SK-MEL-5 (cell line): ENCODE data around the gene TUBAL3. TPM values are rescaled to one million over a fixed set of nuclear protein-coding genes. Genes with fewer than 3 reads are reported as not detected.
A peak's percentile ranks its signal among the peaks of the same experiment; 100 is the strongest.

ENCODE experiments used
- DNase-seq: peaks from one replicate; pipeline ENCODE4 v3.0.0-alpha.2; 2016; ENCODE audit warnings: low read depth, low spot score
- in situ Hi-C: cut with HindIII; loops from 2 replicates; pipeline ENCODE4 v1.10.0; 2016; ENCODE audit warnings: low sequenced_read_pairs, high pct_unique_total_duplicates, low pct_unique_long_range_greater_than_20kb
- total RNA-seq: library from RNA; depleted of rRNA; stranded (reverse); fragments of >200 nt; shearing (Covaris generic); gene quantifications from 2 replicates; pipeline ENCODE4 v1.2.3, GENCODE V29; 2014; rRNA removed

TUBAL3 gene
- total RNA-seq, 1 experiment from 2014 or later: 0.08 TPM

DNA sequence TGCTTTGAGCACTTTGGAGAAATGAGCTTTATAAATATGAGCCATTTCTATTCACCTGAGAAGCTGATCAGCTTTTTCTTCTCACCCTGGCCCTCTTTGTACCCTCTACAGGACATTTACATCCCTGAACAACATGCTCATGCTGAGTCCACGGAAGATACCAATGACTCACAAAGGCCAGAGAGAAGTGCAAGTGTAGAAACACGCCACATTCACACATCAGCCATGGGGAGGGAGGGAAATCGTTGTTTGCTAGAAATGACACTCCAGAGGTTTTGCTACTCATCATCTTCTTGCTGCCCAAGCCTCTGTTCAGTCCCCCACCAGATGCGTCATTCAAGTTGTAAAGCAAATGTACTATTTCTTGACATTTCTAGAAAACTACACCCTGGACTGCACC is 42.7 kb downstream of the TUBAL3 start:
- no peak for DNase-seq
- in situ Hi-C loops: no loop called here

DNA sequence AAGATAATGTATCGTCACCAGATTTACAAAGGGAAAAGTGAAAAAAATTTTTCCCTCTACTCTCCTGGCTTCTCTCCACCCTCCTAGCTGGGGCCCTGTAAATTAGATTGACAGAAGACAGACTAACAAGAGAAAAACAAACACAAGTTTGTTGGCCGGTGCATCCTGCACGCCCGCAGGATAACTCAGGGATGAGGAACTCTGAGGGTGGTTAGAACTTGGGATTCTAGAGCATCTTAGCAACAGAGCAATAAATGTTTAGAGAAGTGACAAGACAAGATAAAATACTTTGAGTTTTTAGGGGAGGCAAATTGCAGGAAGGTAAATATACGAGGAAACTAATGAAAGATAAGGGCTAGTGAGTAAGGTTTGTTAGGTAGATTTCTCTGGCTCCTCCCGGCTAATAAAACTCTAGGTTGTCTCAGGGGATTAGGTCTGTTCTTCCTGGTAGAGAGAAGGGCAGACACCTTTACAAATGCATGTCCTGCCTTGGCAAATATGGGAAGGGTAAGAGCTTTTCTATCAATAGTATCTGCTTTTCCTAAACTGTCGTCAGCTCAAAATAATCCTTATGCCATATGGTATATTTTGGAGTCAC is 44.2 kb downstream of the TUBAL3 start:
- DNase-seq: no peak
- in situ Hi-C loops: no loop called here

DNA sequence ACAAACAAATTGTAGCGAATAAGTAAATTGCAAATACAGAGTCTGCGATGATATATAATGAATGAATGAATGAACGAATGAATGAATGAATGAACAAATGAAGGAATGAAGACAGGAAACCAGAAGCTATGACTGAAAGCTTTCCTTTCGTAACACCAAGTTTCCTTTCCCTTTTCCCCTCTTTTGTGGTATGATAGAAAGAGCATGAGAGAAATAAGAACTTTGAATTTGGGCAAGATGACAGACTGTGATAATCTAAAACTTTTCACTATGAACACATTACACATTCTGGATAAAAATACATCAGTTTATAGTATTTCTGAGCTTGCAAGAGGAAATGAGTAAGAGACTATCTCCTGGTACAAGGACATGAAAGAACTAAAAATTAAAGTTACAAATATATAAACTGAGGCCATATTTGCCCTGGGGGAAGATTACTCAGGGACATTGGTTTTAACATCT is 48.3 kb downstream of the TUBAL3 start:
- in situ Hi-C loops: no loop called here
- DNase-seq: no peak

DNA sequence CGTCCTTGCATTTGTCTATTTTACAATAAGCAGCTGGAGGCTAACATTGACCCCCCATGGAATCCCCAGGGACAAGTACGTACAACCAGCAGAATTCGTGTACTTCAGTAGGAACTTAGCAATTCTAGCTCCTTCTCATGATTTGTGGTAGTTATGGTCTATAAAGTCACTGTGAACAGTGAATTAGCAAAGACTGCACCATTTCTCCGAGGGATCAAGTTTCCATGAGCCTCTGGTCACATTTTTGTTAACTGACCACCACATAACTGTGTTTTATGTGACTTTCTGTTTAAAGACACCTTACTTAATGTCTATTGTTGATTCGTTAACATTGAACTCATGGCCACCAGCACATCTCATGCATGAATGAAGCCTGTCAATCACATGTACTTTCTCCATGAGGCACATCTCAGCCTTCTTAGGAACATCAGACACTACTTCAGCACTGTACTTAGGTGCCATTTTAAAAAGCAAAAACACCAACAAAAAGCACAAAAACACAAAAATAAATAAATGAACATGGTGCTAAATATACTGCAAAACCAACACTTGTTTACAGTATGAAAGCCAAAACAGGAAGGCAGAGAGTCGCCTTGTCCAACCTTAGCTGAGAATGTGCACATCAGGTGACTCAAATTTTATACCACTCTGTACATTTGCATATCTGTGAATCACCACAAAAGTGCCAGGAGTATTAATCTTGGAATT is 48.9 kb downstream of the TUBAL3 start:
- DNase-seq: no peak
- in situ Hi-C loops: no loop called here

DNA sequence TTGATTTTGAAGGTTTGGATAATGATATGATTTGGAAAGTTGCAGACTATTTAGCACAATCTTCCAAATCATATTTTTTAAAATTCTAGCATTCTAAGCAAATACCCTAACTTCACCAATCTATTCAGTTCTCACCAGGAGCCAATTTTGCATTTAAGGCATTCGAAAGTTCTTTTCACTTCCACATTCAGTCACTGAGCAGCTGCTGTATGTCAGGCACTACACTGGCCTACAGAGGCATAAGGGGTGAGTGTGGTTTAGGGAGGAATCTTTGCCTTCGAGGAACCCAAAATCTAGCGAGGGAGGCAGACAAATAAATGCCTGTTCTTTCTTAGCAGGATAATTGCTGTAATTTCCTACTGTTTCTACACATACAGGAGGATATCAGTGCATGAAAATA is 50.6 kb downstream of the TUBAL3 start:
- DNase-seq: no peak
- in situ Hi-C loops: no loop called here

DNA sequence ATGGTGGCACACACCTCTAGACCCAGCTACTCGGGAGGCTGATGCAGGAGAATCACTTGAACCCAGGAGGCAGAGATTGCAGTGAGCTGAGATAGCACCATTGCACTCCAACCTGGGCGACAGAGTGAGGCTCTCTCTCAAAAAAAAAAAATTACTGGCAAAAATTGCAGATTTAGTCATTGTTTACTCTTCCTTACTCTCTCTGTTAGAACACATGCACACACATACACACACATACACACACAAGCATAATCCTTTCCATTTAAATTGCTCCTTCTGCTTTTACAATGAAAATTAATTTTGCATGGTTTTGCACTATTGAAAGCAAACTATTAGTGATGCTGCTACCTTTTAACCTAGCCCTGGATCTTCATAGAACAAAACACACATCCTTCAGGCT is 55.3 kb downstream of the TUBAL3 start:
- in situ Hi-C loops: no loop called here
- no peak for DNase-seq

DNA sequence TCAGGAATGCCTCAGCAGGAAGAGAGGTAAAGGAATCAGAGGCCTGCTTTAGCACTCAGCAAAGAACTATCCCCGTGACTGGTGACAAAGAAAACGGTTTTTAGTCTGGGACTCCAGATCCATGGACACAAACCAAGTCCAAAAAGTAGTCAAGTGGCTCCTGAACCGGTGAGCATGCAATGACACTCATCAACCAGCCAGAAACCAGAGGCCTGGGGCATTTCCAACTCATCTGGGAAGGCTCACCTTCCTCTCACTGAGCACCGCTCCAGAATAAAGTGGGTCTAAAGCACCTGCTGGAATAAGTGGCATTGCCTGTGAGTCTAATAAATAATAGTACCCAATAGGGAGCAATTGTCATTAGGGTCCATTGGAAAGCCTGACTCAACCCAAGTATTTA is 57.7 kb downstream of the TUBAL3 start:
- DNase-seq: no peak
- in situ Hi-C loops: no loop called here

DNA sequence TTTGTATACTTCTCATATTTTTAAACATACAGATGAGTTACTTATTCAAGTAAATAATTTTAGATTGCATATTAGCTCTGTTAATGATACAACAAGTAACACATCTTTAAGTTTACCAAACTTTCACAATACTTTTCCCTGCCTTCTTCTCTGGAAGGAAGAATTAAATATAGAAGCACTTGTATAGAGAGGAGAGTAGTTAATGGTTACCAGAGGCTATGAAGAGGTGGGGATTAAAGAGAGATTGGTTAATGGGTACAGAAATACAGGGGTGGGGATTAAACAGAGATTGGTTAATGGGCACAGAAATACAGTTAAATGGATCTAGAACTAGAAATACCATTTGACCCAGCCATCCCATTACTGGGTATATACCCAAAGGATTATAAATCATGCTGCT is 59.9 kb downstream of the TUBAL3 start:
- in situ Hi-C loops: no loop called here
- no peak for DNase-seq

DNA sequence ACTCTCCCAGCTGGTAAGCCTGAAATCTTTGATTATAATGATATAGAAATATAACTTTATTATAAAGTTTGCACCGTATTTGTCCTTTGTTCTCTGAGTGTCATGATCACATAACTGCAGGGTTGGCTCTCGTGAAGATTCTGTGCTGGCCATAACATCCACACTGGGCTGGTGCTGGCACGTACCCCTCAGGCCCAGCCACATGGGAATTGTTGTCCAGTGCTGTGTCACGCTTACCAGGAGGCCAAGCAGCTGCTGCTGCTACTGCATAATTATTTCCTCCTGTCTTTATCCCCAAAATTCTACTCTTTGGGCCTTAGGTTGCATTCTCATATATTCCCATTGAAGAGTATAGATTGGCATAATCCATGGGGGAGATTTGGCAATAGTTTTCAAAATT is 60.6 kb downstream of the TUBAL3 start:
- in situ Hi-C loops: no loop called here
- DNase-seq: no peak

DNA sequence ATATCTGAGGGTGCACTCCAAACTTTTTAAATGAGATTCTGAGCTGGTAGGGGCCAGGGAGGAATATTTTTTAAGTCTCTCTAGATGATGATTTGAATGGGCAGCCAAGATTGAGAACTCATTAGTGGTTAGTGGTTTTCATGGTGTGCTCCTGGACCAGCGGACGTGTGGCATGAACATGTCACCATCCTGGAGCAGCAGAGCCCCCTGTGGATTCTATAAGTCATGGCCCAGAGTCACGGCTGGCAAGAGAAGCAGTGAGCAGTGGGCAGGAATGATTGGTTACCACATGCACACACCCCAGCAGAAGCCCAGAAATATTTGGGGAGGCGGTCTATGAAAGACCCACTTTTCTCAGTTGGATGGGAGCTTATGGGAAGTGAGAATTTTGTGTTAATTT is 61.1 kb downstream of the TUBAL3 start:
- in situ Hi-C loops: no loop called here
- peak; percentile 4 for DNase-seq

Other genes starting within 250 kb of the TUBAL3 start
- not detected in 2 replicates for gene AKR1C8, start 219.7 kb downstream of the TUBAL3 start, total RNA-seq
- not detected in 2 replicates for gene AKR1C4, start 208.0 kb downstream of the TUBAL3 start, total RNA-seq
- gene UCN3, start 39.9 kb downstream of the TUBAL3 start, total RNA-seq: not detected in 2 replicates
- gene NET1, start 7.7 kb upstream of the TUBAL3 start, total RNA-seq: 12.9 and 13.4 TPM in 2 replicates
- not detected in 2 replicates for gene CALML5, start 94.7 kb upstream of the TUBAL3 start, total RNA-seq
- not detected in 2 replicates for gene CALML3, start 120.1 kb upstream of the TUBAL3 start, total RNA-seq